NCI-H510A (cell line): Measurements from ENCODE around the gene ADAMTS3.

ENCODE experiments used
- DNase-seq: peaks from one replicate; lab custom pipeline; 2025; lab: John Stamatoyannopoulos, UW

The ADAMTS3 gene

DNA sequence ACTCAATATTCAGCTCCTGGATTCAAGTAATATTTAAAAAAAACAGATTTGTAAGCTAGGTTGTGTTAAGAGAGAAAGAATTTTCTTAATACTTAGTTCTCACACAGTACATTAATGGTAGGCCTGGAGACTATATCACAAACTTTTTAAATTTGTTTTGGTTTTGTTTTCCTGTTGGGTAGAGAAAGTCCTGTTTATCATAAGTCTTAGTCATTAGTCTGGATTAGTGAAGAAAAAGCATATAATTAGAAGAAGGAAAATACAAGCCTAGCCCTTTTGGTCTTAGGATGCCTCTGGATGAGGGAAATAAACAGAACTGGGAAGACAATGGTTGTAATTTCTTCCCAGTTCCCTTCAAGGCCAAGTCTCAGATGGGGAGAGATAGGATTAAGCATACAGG, 163.6 kb downstream of the ADAMTS3 start:
- no peak for DNase-seq

GRCh38 chr4:72397314-72397713, 171.7 kb downstream of the ADAMTS3 start:
- DNase-seq = no peak

DNA sequence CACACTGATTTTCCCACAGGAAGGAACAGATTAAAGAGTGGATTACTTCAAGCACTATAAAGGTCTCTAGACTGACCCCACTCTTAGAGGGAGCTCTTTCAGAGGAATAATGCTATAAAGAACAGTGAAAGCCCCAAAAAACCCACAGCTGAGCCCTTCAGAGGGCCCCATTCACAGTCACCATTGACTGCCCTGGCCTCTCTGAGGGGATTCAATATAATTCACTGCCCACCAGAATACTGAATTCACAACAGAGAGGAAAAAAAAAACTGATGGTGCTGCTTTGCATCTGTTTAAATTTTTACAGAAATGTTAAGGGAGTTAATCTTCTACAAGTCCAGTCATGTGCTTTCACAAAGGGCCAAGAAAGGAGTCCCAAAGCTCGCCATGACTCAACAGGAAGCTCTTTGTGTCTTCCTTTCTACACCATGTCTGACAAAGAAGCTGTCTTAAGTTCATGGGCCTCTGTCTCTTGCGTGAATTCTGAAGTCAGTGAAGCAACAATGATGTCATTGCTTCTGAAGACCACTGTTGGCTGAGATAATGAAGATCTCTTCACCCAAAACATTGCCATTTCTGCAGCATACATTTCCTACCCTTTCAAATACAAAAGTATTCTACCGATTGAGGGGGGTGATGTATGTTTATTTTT, 174.9 kb downstream of the ADAMTS3 start:
- no peak for DNase-seq

DNA sequence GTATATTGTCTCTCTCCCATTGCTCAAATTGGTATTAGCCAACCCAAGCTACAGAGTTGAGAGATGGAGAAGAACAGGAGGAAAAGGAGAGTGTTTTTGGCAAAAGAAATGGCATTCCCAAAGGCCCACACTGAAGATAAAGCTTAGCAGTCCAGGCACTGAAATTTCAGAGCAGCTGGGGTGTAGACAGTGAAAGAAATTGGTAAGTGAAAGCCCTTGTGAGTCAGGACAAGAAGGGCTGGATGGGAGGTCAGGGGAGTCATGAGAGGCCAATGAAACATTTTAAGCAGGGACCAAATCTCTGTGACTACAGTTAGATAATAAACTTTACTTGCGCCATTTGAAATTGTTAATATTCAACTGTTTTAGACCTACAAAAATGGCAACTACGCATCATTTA, 177.7 kb downstream of the ADAMTS3 start:
- no peak for DNase-seq

DNA sequence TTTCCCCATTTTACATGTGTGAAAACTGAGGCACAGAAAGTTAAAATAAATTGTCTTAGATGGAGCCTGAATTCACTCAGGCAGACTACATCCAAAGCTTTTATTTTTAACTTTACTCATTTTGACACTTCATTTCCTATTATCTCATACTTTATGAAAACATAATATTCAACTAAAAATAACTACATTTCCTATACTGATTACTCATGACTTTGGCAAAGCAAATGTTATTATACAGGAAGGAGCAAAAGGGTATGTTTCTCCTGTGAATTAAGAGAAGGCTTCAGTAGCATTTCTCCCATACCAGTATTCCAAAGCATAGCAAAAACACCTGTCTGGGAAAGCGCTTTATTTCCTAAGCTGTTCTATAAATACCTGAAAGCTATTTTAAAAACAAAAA, 178.6 kb downstream of the ADAMTS3 start:
- no peak for DNase-seq

DNA sequence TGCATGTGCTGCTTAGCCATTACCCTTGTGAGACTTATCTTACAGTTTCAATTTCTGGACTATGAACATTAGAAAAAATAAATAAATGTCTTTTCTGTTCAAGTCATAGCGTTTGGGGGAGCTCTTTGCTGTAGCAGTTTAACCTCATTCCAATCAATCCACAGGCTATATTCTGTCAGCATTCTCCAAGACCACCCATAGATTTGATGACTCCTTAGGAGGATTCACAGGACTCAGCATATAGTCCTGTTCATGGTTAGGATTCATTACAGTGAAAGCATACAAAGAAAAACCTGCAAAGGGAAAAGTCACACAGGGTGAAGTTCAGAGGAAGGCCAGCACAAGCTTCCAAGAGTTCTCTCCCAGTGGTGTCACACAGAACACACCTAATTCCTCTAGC, 180.5 kb downstream of the ADAMTS3 start:
- no peak for DNase-seq

- DNase-seq = no peak
These were observed 181.1 kb downstream of the ADAMTS3 start for GRCh38 chr4:72387959-72388358.

GRCh38 chr4:72383439-72383838, 185.6 kb downstream of the ADAMTS3 start:
- DNase-seq = no peak

DNA sequence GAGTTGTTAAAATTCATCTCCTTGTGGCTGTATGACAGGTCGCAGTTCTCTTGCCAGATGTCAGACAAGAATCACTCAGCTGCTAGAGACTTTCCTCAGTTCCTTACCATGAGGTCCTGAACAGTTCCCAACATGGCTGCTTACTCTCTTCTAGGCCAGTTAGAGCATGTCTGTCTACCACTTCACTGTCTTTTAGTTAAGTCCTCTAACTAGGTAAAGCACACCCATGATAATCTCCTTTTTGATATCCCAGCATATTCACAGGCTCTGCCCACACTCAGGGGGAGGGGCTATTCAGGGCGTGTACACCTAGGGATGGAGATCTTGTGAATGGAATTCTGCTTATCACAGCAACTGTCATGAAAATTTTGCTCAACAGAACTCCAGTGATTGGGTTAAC, 190.1 kb downstream of the ADAMTS3 start:
- DNase-seq = no peak

- no peak for DNase-seq
These were observed 191.4 kb downstream of the ADAMTS3 start for GRCh38 chr4:72377491-72378194.

- DNase-seq = no peak
These were observed 192.1 kb downstream of the ADAMTS3 start for GRCh38 chr4:72376901-72377300.

GRCh38 chr4:72375073-72375736, 193.8 kb downstream of the ADAMTS3 start:
- no peak for DNase-seq

- no peak for DNase-seq
These were observed 194.9 kb downstream of the ADAMTS3 start for GRCh38 chr4:72374159-72374558.

DNA sequence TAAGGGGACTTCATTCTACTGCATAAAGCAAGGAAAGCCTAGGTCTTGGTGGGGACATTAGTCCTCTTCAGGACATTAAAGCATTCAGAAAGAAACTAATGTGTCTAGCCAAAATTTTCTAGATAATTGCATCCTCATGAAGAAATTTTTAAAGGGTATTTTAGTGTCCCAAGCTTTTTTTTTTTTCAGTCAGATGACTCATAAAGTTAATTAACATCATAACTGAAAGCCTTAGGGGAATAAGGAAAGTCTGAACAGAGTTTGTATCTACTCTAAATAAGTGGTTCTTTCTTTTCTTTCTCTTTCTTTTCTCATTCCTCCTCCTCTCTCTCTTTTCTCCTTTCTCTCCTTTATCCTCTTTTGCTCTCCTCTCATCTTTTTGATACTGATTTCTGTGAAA, 202.4 kb downstream of the ADAMTS3 start:
- DNase-seq = no peak

DNA sequence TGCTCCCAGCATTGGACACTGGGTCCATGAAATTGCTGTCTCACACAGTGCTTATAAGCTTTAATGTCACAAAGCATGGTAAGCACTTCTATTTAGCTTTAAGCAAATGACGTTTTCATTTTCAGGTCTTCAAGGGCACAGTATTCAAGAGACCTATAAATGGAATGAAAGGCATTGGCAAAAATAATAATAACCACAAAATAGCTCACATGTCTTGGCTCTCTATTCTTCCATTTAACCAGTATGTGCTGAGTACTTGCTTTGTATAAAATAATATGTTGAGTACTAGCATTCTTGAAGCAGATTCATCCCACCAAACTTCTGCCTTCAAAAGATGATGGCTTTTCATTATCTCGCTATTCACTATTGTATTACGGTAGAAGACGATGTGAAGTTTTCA, 203.0 kb downstream of the ADAMTS3 start:
- DNase-seq = no peak

DNA sequence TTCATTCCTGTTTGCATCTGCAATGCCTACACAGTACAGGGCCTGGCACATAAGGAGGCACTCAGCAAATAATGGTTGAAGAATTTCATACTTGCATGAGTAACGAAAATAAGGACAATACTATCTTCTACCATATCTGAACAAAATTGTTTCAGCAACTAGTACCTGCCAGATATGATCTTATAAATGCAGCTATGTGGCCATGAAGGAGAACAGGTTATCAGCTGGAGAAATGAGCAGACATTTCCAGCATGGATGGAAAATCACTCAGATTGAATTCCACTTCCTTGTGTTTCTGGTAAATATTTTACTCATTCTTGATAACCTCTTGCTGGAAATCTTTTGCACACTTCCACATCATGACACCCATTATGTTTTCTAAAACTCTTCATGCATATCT, 204.0 kb downstream of the ADAMTS3 start:
- no peak for DNase-seq

- no peak for DNase-seq
These were observed 208.9 kb downstream of the ADAMTS3 start for GRCh38 chr4:72360075-72360474.

- no peak for DNase-seq
These were observed 210.5 kb downstream of the ADAMTS3 start for GRCh38 chr4:72358483-72358882.

DNA sequence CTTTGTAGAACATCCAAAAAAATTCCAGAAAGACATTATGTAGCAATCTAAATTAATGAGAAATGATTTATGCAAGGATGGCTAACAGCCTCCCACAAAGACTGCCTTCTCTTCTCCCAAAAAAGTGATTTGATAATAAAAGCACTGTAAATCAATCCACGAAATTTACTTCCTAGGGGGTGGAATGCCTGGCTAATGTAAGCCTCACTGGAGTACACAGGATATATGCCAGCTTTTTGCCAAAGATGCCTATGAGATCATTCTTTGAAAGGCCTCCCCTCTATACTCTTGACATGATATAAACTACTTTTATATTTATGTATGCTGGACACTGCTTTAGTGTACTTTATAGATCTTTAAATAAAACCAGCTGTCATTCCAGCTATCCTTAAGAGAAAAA, 211.1 kb downstream of the ADAMTS3 start:
- no peak for DNase-seq

DNA sequence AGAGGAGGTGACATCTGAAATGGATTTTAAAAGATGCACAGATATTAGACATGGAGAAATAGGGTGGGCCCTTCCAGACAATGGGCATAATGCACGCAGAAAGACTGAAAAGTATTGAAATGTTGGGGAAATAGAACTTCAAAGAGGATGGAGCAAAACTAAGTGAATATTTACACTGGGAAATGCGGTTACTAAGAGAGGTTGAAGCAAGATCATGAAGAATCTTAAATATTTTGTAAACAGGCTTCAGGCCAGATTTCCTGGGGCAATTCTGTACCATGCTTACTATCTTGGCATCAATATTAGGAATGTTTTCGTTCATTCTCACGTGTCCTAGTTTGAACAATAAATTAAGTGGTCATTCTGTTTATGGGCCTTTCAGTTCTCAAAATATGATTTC, 216.3 kb downstream of the ADAMTS3 start:
- no peak for DNase-seq

GRCh38 chr4:72351521-72351920, 217.5 kb downstream of the ADAMTS3 start:
- DNase-seq = no peak

- no peak for DNase-seq
These were observed 220.3 kb downstream of the ADAMTS3 start for GRCh38 chr4:72348701-72349100.

DNA sequence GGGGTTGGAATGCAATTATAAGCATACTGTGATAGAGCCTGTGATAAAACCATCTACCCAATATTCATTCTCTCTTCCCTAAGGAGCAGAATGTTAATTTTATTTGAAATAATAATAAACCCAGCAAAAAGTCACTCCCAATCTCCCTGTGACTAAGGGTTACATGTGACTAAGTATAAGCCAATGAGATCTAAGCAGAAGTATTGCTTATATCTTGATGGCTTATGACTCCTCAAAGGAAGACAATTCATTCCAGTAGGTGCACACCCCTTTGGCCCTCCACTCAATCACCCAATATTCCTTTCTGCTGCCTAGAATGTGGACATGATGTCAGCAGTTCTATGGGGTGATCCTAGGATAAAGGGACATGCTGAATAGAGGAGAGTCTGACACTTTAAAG, 224.6 kb downstream of the ADAMTS3 start:
- no peak for DNase-seq

DNA sequence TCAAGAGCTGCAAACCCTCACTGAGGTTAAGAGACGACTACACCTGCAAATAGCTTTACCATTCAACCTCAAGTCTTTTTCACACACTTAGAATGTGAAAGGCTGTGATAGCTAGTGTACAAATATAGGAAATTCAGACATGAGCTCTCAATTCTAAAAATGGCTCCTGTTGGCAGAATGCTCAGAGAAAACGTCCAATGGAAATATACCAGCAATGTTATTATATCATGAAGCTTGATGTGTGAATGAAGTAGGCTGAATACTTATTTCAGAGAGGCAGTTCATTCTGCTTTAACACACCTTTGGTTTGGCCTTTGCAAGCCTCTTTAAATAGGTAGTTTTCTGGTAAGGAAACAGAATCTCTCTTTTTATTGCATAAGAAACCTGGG, 227.6 kb downstream of the ADAMTS3 start:
- DNase-seq = no peak
